ENCODE results near the gene EID2. TPM values are rescaled to one million over a fixed set of nuclear protein-coding genes. Genes with fewer than 3 reads are reported as not detected.

Gene EID2
- total RNA-seq, 1 donor from 2014 or later = 17.2 TPM

DNA sequence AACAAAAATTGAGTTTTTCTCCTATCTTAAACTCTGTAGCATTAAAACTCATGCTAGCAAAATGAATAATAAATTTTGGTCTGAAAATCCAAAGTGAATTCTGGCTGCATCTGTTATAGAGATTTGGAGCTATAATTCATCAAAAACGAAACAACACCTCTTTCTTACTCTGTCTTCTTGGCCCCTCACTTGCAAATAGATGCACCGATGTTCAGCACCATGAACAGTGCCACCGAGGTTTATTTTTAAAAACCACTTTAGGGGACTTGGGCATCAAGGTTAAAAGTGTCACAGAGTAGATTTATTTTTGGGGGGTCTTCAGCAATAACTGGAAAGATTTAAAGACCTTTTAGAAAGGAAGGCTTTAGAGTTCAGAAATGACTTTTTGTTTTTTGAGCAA is 26.1 kb upstream of the EID2 start:
- no peaks in the 10 kb centered on the region for H3K9me3 Mint-ChIP-seq (ENCODE audit: unreplicated experiment)
- no peak overlapping the region for H3K4me3 Mint-ChIP-seq (ENCODE audit: unreplicated experiment)
- peaks cover 19% of the 10 kb centered on the region for H3K27me3 Mint-ChIP-seq (ENCODE audit: low read depth, unreplicated experiment)
- Histone ChIP-seq H3K36me3 (ENCODE audit: insufficient read depth, low read length) (no peaks in the 10 kb centered on the region), H3K4me1 (ENCODE audit: insufficient read depth, low read length) (peaks cover 12% of the 10 kb centered on the region), H3K79me2 (ENCODE audit: insufficient read depth, low read length) (no peaks in the 10 kb centered on the region), H2AFZ (ENCODE audit: low read depth, low read length) (no peak overlapping the region), H4K20me1 (ENCODE audit: insufficient read depth, low read length) (no peaks in the 10 kb centered on the region), H3K27ac (ENCODE audit: low read depth, low read length) (no peak overlapping the region), H3K9me3 (ENCODE audit: insufficient read depth, low read depth, low read length) (no peaks in the 10 kb centered on the region), H3K27me3 (ENCODE audit: insufficient read depth, low read length) (no peaks in the 10 kb centered on the region), H3K9ac (ENCODE audit: low read length) (no peak overlapping the region), H3K4me3 (ENCODE audit: insufficient read depth, low read depth, low read length) (no peak overlapping the region), H3K4me2 (ENCODE audit: low read length) (no peak overlapping the region)
- DNase-seq (ENCODE audit: low read depth) (no peak), FAIRE-seq (no peak)
- peaks cover 7% of the 10 kb centered on the region for H3K4me1 Mint-ChIP-seq (ENCODE audit: low read depth, unreplicated experiment)
- no peak overlapping the region for H3K27ac Mint-ChIP-seq (ENCODE audit: unreplicated experiment)
- TF ChIP-seq, protein P1, sequence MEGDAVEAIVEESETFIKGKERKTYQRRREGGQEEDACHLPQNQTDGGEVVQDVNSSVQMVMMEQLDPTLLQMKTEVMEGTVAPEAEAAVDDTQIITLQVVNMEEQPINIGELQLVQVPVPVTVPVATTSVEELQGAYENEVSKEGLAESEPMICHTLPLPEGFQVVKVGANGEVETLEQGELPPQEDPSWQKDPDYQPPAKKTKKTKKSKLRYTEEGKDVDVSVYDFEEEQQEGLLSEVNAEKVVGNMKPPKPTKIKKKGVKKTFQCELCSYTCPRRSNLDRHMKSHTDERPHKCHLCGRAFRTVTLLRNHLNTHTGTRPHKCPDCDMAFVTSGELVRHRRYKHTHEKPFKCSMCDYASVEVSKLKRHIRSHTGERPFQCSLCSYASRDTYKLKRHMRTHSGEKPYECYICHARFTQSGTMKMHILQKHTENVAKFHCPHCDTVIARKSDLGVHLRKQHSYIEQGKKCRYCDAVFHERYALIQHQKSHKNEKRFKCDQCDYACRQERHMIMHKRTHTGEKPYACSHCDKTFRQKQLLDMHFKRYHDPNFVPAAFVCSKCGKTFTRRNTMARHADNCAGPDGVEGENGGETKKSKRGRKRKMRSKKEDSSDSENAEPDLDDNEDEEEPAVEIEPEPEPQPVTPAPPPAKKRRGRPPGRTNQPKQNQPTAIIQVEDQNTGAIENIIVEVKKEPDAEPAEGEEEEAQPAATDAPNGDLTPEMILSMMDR (IDR thresholded peaks at IDR 0.05; ENCODE audit: insufficient read depth, low read depth, low read length) = no peak
- no peak for TF ChIP-seq EZH2 (IDR thresholded peaks at IDR 0.05; ENCODE audit: insufficient read depth, low read length)
- H3K36me3 Mint-ChIP-seq (ENCODE audit: low read depth, unreplicated experiment) = no peaks in the 10 kb centered on the region

DNA sequence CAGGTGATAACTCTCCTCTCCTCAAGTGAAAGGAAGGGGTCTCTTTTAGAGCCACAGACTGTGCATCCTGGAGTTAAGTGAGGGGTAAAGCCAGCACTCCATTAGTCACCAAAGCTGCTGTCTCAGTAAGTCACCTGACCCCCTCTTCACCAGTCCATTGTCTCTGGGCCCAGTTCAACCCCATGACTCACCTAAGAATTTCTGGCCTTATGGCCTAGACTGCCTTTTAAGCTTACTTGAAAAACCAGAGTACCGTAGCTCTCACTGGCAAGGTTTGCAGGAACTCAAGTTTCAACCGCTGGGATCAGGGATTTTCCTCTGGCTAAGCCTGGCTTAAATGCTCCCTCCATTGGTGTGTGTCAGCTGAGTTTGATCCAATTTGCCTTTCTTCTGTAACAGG is 23.4 kb upstream of the EID2 start:
- H3K36me3 ChIP-seq (ENCODE audit: insufficient read depth, low read length) = no peaks in the 10 kb centered on the region
- no peaks in the 10 kb centered on the region for H3K79me2 ChIP-seq (ENCODE audit: insufficient read depth, low read length)
- FAIRE-seq (no peak), DNase-seq (ENCODE audit: low read depth) (peak; percentile 55)
- TF ChIP-seq, protein P1 (IDR thresholded peaks at IDR 0.05; ENCODE audit: insufficient read depth, low read depth, low read length) = no peak
- TF ChIP-seq EZH2 (IDR thresholded peaks at IDR 0.05; ENCODE audit: insufficient read depth, low read length) = no peak
- Mint-ChIP-seq H3K4me1 (ENCODE audit: low read depth, unreplicated experiment) (peaks cover 3% of the 10 kb centered on the region), H3K27ac (ENCODE audit: unreplicated experiment) (no peak overlapping the region), H3K27me3 (ENCODE audit: low read depth, unreplicated experiment) (peaks cover 13% of the 10 kb centered on the region), H3K4me3 (ENCODE audit: unreplicated experiment) (no peak overlapping the region), H3K9me3 (ENCODE audit: unreplicated experiment) (no peaks in the 10 kb centered on the region), H3K36me3 (ENCODE audit: low read depth, unreplicated experiment) (no peaks in the 10 kb centered on the region)
- peaks cover 5% of the 10 kb centered on the region for H3K4me1 ChIP-seq (ENCODE audit: insufficient read depth, low read length)
- H3K4me2 ChIP-seq (ENCODE audit: low read length) = peak overlapping the region; percentile 17
- no peak overlapping the region for H3K27ac ChIP-seq (ENCODE audit: low read depth, low read length)
- no peaks in the 10 kb centered on the region for H3K9me3 ChIP-seq (ENCODE audit: insufficient read depth, low read depth, low read length)
- no peak overlapping the region for H2AFZ ChIP-seq (ENCODE audit: low read depth, low read length)
- H3K4me3 ChIP-seq (ENCODE audit: insufficient read depth, low read depth, low read length) = no peak overlapping the region
- H3K27me3 ChIP-seq (ENCODE audit: insufficient read depth, low read length) = no peaks in the 10 kb centered on the region
- no peaks in the 10 kb centered on the region for H4K20me1 ChIP-seq (ENCODE audit: insufficient read depth, low read length)
- no peak overlapping the region for H3K9ac ChIP-seq (ENCODE audit: low read length)

DNA sequence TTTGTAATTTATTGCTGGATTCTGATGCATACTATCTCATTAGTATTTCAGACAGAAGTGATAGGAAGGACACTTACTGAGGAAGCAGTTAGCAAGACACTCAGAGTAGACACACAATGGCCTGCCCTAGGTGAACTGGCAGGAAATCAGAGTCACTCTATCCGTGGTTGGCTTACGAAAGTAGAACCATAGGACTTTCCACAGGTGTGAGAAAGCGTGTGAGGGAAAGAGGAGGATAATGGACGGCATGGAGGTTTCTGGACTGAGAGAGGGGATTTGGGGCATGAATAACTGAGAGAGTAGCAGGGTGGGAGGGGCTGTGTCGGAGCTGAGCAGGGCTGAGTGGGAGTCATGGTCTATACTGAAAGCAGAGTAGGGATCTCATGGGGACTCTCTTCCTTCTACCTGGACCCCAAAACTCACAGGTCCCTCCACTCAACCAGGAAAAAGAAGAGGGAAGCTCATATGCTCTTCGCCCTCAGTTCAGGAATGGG is 18.7 kb upstream of the EID2 start:
- Mint-ChIP-seq H3K27me3 (ENCODE audit: low read depth, unreplicated experiment) (peaks cover 34% of the 10 kb centered on the region), H3K9me3 (ENCODE audit: unreplicated experiment) (no peaks in the 10 kb centered on the region), H3K4me3 (ENCODE audit: unreplicated experiment) (no peak overlapping the region), H3K27ac (ENCODE audit: unreplicated experiment) (no peak overlapping the region), H3K36me3 (ENCODE audit: low read depth, unreplicated experiment) (no peaks in the 10 kb centered on the region), H3K4me1 (ENCODE audit: low read depth, unreplicated experiment) (peaks cover 2% of the 10 kb centered on the region)
- Histone ChIP-seq H3K4me1 (ENCODE audit: insufficient read depth, low read length) (peaks cover 5% of the 10 kb centered on the region), H3K9me3 (ENCODE audit: insufficient read depth, low read depth, low read length) (no peaks in the 10 kb centered on the region), H3K79me2 (ENCODE audit: insufficient read depth, low read length) (no peaks in the 10 kb centered on the region), H3K27ac (ENCODE audit: low read depth, low read length) (no peak overlapping the region), H3K9ac (ENCODE audit: low read length) (no peak overlapping the region), H3K27me3 (ENCODE audit: insufficient read depth, low read length) (peaks cover 3% of the 10 kb centered on the region), H3K4me3 (ENCODE audit: insufficient read depth, low read depth, low read length) (no peak overlapping the region), H3K4me2 (ENCODE audit: low read length) (no peak overlapping the region), H4K20me1 (ENCODE audit: insufficient read depth, low read length) (no peaks in the 10 kb centered on the region), H2AFZ (ENCODE audit: low read depth, low read length) (no peak overlapping the region), H3K36me3 (ENCODE audit: insufficient read depth, low read length) (no peaks in the 10 kb centered on the region)
- TF ChIP-seq, protein P1 (IDR thresholded peaks at IDR 0.05; ENCODE audit: insufficient read depth, low read depth, low read length) = no peak
- TF ChIP-seq EZH2 (IDR thresholded peaks at IDR 0.05; ENCODE audit: insufficient read depth, low read length) = no peak
- DNase-seq (ENCODE audit: low read depth) (no peak), FAIRE-seq (no peak)
